GM15510 (cell line): ENCODE results near the gene C1orf21.

Experiments
- POLR2A ChIP-seq: IDR thresholded peaks from 3 replicates; pipeline ENCODE4 v1.6.1; 2011; ENCODE audit warnings: borderline replicate concordance; ENCODE audit not compliant: insufficient read length; ENCODE audit errors: extremely low read depth

C1orf21 gene

DNA sequence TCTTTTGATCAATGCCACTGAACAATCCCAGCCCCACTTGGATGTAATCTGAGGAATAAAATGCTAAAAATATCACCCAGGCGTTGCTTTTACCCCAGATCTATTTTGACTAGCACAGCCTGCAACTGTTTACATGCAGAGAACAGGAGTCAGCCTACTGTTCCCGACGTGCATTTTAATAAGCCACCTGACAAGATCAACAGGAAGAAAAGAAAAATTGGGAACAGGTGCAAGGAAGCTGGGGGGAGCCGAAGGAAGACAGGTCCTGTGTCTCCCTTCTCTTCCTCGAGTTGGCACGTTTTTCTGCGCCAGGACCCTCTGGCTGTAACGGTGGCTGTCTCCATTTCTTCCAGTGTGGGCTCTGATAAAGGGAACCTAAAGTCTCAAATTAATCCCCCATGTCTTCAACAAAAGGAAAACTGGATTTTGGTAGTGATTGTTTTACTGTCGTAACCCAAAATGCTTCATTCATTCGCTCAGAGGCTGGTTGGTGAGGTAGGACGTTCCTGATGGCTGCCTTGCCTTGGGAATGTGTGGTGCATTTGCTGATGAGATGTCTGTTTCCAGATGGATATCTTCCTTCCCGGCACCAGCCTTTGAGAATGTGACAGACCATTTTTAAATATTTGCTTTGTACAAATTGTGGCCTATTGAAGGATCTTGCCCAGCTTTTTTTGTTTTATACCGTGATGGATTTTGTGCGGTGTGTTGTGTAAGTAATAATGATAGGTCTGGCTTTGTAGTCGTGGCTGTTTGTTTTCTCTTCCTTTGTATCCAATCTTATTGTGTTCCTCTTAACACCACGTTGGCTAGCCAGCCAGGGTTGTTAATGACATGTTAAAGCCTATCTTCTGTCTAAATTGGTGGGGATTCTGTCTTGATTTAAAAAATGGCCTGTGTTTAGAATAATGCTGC, 117.5 kb downstream of the C1orf21 start:
- no peak for TF ChIP-seq POLR2A

DNA sequence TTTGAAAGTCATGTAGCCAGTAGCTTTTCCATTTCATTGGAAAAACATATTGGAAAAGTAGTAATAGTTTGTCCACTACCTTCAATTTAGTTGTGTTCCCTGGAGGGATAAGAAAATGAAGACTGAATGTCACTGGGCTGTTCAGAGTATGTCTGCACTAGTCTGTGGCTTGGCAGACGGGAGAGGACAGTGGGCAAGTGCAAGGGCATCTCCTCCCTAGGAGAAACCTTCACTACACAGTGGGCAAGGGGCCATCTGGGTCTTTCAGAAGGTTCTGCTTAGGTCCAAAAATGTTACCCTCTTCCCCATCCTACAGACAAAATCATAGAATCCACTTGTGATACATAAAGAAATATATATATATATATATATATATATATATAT, 118.1 kb downstream of the C1orf21 start:
- no peak for TF ChIP-seq POLR2A

- no peak for TF ChIP-seq POLR2A
Measured at GRCh38 chr1:184506481-184506880, 119.7 kb downstream of the C1orf21 start.

GRCh38 chr1:184507165-184507564, 120.3 kb downstream of the C1orf21 start:
- no peak for TF ChIP-seq POLR2A

- TF ChIP-seq POLR2A = no peak
Measured at GRCh38 chr1:184507604-184508280, 120.9 kb downstream of the C1orf21 start.

DNA sequence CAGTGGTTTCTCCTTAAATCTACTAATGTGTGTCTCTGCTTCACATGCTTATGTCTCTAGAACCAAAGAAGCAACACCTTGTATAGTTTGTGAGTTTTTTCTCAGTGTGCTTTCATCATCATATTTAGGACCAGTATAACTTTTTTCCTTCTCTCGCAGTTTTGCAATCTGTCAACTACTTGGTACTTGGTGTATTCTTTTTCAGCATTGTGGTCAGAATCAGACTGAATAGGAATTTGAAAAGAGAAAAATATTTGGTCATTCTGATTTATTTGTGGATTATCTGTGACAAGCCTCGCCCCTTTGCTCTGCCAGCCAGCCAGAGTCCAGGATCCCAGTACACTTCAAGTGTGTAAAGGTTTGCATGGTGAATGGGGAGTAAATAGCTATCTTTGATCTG, 122.3 kb downstream of the C1orf21 start:
- no peak for TF ChIP-seq POLR2A

DNA sequence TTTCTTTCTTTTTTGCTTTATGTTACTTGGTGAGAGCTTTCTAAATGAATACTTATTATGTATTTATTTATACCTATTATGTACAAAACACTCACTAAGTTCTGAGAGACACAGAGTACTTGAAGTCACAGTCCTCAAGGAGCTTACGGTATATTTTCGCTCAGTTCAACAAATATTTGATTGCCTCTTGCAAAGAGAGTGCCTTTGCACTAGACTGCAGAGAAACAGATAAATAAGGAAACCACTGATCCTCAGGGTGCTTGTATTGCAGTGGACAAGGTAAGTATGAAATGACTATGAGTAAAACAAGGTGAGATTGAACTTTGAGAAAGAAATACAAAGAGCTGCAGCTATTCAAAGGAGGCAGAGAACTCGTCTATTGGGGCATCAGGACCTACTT, 123.3 kb downstream of the C1orf21 start:
- no peak for TF ChIP-seq POLR2A

DNA sequence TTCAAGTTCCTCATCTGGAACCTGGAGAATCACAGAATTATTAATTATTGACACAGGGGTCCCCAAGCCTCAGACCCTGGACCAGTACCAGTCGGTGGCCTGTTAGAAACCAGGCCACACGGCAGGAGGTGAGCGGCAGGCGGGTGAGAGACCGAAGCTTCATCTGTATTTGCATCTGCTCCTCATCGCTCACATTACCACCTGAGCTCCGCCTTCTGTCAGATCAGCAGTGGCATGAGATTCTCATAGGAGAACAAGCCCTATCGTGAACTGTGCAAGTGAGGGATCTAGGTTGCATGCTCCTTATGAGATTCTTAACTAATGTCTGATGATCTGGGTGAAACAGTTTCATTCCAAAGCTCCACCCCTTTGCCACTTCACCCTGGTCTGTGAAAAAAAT, 125.9 kb downstream of the C1orf21 start:
- no peak for TF ChIP-seq POLR2A

GRCh38 chr1:184513421-184513820, 126.6 kb downstream of the C1orf21 start:
- TF ChIP-seq POLR2A = no peak

- no peak for TF ChIP-seq POLR2A
Measured at GRCh38 chr1:184513966-184514365, 127.1 kb downstream of the C1orf21 start.

GRCh38 chr1:184514447-184514846, 127.6 kb downstream of the C1orf21 start:
- no peak for TF ChIP-seq POLR2A

- no peak for TF ChIP-seq POLR2A
Measured at GRCh38 chr1:184517130-184517529, 130.3 kb downstream of the C1orf21 start.

GRCh38 chr1:184518736-184519357, 132.0 kb downstream of the C1orf21 start:
- TF ChIP-seq POLR2A = no peak

- TF ChIP-seq POLR2A = no peak
Measured at GRCh38 chr1:184520336-184520735, 133.5 kb downstream of the C1orf21 start.

DNA sequence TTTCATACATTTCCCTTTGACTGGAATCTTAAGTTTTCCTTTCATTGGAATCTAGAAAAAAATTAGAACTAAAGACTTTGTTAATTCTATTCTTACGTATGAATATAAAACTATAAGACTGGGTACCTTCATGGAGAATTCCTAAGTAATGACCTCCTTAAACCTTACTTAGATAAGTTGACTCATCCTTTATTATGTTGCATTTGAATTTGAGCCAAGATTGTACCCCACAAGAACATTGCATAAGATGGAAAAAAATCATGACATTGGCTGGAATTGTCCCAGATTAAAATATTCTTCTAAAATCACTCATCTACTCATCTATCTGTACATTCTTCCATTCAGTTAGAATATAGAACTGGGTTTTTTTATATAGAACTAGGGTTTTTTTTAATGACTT, 137.4 kb downstream of the C1orf21 start:
- TF ChIP-seq POLR2A = no peak

DNA sequence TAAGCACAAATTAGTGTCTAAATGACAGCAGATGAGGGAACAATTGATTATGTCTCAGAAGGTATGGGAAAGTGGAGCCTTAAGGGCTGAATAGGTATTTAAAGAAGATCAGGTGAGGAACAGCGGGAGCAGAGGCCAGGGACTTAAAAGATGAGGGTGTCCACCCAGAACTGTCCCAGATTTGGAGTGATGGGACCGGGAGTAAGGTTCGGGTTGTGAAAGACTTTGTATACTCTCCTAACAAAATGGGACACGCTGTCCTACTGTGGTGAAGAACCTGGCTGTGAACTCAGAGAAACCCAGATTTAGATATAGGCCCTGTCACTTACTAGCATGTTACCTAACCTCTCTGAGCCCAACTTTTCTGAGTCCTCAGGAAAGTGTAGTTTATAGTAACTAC, 140.6 kb downstream of the C1orf21 start:
- no peak for TF ChIP-seq POLR2A

GRCh38 chr1:184530226-184530625, 143.4 kb downstream of the C1orf21 start:
- TF ChIP-seq POLR2A = no peak

DNA sequence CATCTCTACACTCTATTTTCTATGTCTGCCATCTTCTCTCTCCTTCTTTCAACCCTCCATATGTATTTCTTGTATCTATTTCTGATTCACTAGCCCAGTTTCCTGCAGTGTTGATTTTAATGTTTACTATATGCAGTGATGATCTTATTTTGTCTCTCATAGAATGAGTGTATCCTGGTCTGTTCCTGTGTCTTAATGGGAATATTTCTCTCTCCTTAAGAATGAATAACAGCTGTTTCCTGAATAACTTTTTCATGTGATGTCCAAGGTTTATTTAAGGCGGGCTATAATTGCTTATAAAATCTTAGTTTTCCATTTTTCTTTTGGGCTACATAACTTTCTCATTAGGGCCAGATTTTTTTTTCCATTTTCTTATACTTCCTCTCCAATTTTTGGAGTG, 144.5 kb downstream of the C1orf21 start:
- TF ChIP-seq POLR2A = no peak
